Measurements from ENCODE around the gene C1orf74.
"Not testable (repeated sequence)": the region's sequence is repeated elsewhere in the genome, so short reads cannot be mapped to it uniquely, and the experiment has no call there.

Gene C1orf74

GRCh38 chr1:209805341-209805781 lies 21.0 kb upstream of the C1orf74 start:
- DNase-seq: no peak

- DNase-seq: no peak
Measured at GRCh38 chr1:209803568-209803967, 19.2 kb upstream of the C1orf74 start.

GRCh38 chr1:209802780-209803152 lies 18.4 kb upstream of the C1orf74 start:
- no peak for DNase-seq

GRCh38 chr1:209802117-209802779 lies 17.9 kb upstream of the C1orf74 start:
- no peak for DNase-seq

- no peak for DNase-seq
Measured at GRCh38 chr1:209800984-209801834, 16.9 kb upstream of the C1orf74 start.

GRCh38 chr1:209797978-209798639 lies 13.8 kb upstream of the C1orf74 start:
- DNase-seq: no peak

- DNase-seq: not testable (repeated sequence)
Measured at GRCh38 chr1:209793711-209794110, 9.4 kb upstream of the C1orf74 start.

GRCh38 chr1:209791920-209792319 lies 7.6 kb upstream of the C1orf74 start:
- DNase-seq: no peak

- DNase-seq: no peak
Measured at GRCh38 chr1:209790286-209791193, 6.2 kb upstream of the C1orf74 start.

- DNase-seq: no peak
Measured at GRCh38 chr1:209789245-209789644, 4.9 kb upstream of the C1orf74 start.

GRCh38 chr1:209787551-209787950 lies 3.2 kb upstream of the C1orf74 start:
- no peak for DNase-seq

GRCh38 chr1:209786146-209786545 lies 1.8 kb upstream of the C1orf74 start:
- DNase-seq: no peak

- no peak for DNase-seq
Measured at GRCh38 chr1:209785592-209785991, 1.2 kb upstream of the C1orf74 start.

- DNase-seq: no peak
Measured at GRCh38 chr1:209783386-209783785, 973 bp downstream of the C1orf74 start.

GRCh38 chr1:209780268-209780667 lies 4.1 kb downstream of the C1orf74 start:
- DNase-seq: no peak

- no peak for DNase-seq
Measured at GRCh38 chr1:209778102-209778501, 6.3 kb downstream of the C1orf74 start.

GRCh38 chr1:209777587-209777986 lies 6.8 kb downstream of the C1orf74 start:
- DNase-seq: no peak

- no peak for DNase-seq
Measured at GRCh38 chr1:209775678-209776077, 8.7 kb downstream of the C1orf74 start.

GRCh38 chr1:209774592-209774991 lies 9.8 kb downstream of the C1orf74 start:
- DNase-seq: no peak

GRCh38 chr1:209772126-209772525 lies 12.2 kb downstream of the C1orf74 start:
- no peak for DNase-seq

- DNase-seq: no peak
Measured at GRCh38 chr1:209770636-209771415, 13.5 kb downstream of the C1orf74 start.

- DNase-seq: no peak
Measured at GRCh38 chr1:209769971-209770370, 14.4 kb downstream of the C1orf74 start.

Data from activated naive CD4-positive, alpha-beta T cell (primary cell).